Activated naive CD8-positive, alpha-beta T cell treated with anti-CD3 and anti-CD28 coated beads, Interleukin-2, amount 10 ng/mL, durations not matched to agents 7 days and 5 days (primary cell): Measurements from ENCODE around the gene CDADC1. TPM values are rescaled to one million over a fixed set of nuclear protein-coding genes. Genes with fewer than 3 reads are reported as not detected.
A peak's percentile ranks its signal among the peaks of the same experiment; 100 is the strongest.

Experiments used
- ATAC-seq: fragments of 150-1000 bp; cut with Tn5 transposase; one replicate; pipeline ENCODE4 v1.10.0; 2021; ENCODE audit warnings: low read depth, moderate library complexity
- POLR2A ChIA-PET: fragments of 350-600 bp; sonication (Branson Sonifier 250); formaldehyde crosslinking; loops from one replicate; lab custom pipeline; 2021; ENCODE audit warnings: antibody characterized with exemption; lab: Charles Lee
- DNase-seq: peaks from one replicate; pipeline ENCODE4 v3.0.0; 2021
- H3K27ac Mint-ChIP-seq: one replicate; pipeline ENCODE4 v1.8.0; 2022; ENCODE audit warnings: mild to moderate bottlenecking, mixed read lengths
- H3K27me3 Mint-ChIP-seq: one replicate; pipeline ENCODE4 v1.8.0; 2022; ENCODE audit warnings: mild to moderate bottlenecking, moderate library complexity, mixed read lengths
- H3K36me3 Mint-ChIP-seq: one replicate; pipeline ENCODE4 v1.8.0; 2021; ENCODE audit warnings: mild to moderate bottlenecking, mixed read lengths
- H3K4me1 Mint-ChIP-seq: one replicate; pipeline ENCODE4 v1.8.0; 2021; ENCODE audit warnings: mixed read lengths
- H3K4me3 Mint-ChIP-seq: one replicate; pipeline ENCODE4 v1.8.0; 2022; ENCODE audit warnings: mild to moderate bottlenecking, moderate library complexity, mixed read lengths
- H3K9me3 Mint-ChIP-seq: one replicate; pipeline ENCODE4 v1.8.0; 2021; ENCODE audit warnings: mixed read lengths
- total RNA-seq, 2 experiments: library from RNA; stranded (reverse); gene quantifications; one replicate each; pipeline ENCODE4 v1.2.3, GENCODE V29; 2021

CDADC1 gene
- total RNA-seq, 2 experiments from 2014 or later: 14.7 to 17.6 TPM

DNA sequence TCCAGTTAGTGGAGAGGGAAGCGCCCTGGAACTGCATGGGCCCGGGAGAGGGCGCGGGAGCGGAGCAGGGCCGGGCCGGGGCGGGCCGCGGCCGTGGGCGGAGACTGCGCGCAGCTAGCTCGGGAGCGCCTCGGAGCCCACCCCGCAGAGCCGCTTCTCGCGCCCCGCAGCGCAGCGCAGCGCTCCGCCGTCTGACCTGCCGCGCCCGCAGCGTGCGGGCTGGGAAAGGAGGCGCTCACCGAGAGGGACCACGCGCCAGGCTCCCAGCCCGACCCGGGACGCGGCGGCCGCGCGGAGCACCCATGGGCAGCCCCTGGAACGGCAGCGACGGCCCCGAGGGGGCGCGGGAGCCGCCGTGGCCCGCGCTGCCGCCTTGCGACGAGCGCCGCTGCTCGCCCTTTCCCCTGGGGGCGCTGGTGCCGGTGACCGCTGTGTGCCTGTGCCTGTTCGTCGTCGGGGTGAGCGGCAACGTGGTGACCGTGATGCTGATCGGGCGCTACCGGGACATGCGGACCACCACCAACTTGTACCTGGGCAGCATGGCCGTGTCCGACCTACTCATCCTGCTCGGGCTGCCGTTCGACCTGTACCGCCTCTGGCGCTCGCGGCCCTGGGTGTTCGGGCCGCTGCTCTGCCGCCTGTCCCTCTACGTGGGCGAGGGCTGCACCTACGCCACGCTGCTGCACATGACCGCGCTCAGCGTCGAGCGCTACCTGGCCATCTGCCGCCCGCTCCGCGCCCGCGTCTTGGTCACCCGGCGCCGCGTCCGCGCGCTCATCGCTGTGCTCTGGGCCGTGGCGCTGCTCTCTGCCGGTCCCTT, 27.5 kb upstream of the CDADC1 start, which contains the start of gene MLNR:
Gene MLNR, plus strand, starts transcription at position 303 of the 820 bp plus-strand sequence. Its CDS starts 0 bp downstream, at position 303.
- no peaks in the 10 kb centered on the region for H3K9me3 Mint-ChIP-seq
- H3K27me3 Mint-ChIP-seq: peaks cover 69% of the 10 kb centered on the region
- H3K27ac Mint-ChIP-seq: peak within 1 kb of the TSS; percentile 30
- ATAC-seq: peak; percentile 80
- POLR2A ChIA-PET: interaction anchor here (1.2 to 1.3 kb wide), 2 partner anchors 24 to 244 kb away, joined by 3 to 4 read pairs; partner anchors contain the start of gene FNDC3A
- H3K4me3 Mint-ChIP-seq: peak within 1 kb of the TSS; percentile 74
- H3K36me3 Mint-ChIP-seq: no peaks in the 10 kb centered on the region
- DNase-seq: peak; percentile 69
- peaks cover 12% of the 10 kb centered on the region for H3K4me1 Mint-ChIP-seq

DNA sequence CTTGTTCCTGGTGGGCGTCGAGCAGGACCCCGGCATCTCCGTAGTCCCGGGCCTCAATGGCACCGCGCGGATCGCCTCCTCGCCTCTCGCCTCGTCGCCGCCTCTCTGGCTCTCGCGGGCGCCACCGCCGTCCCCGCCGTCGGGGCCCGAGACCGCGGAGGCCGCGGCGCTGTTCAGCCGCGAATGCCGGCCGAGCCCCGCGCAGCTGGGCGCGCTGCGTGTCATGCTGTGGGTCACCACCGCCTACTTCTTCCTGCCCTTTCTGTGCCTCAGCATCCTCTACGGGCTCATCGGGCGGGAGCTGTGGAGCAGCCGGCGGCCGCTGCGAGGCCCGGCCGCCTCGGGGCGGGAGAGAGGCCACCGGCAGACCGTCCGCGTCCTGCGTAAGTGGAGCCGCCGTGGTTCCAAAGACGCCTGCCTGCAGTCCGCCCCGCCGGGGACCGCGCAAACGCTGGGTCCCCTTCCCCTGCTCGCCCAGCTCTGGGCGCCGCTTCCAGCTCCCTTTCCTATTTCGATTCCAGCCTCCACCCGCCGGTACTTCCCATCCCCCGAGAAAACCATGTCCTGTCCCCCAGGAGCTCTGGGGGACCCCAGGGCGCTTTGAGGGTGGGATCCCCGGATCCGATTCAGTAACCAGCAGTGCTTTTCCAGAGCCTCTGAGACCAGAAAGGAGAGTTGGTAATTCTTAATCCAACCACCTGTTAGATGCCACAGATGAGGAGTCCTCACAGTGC, 26.7 kb upstream of the CDADC1 start:
- H3K4me3 Mint-ChIP-seq: peak overlapping the region; percentile 63
- peak; percentile 13 for ATAC-seq
- H3K27me3 Mint-ChIP-seq: peaks cover 73% of the 10 kb centered on the region
- no peak overlapping the region for H3K27ac Mint-ChIP-seq
- POLR2A ChIA-PET: no interaction called here
- no peaks in the 10 kb centered on the region for H3K9me3 Mint-ChIP-seq
- H3K36me3 Mint-ChIP-seq: no peaks in the 10 kb centered on the region
- peak; percentile 44 for DNase-seq
- H3K4me1 Mint-ChIP-seq: peaks cover 10% of the 10 kb centered on the region

GRCh38 chr13:49221590-49221965, 26.1 kb upstream of the CDADC1 start:
- Mint-ChIP-seq H3K4me3 (peak overlapping the region; percentile 54), H3K27ac (no peak overlapping the region), H3K9me3 (no peaks in the 10 kb centered on the region), H3K27me3 (peaks cover 74% of the 10 kb centered on the region), H3K4me1 (peaks cover 8% of the 10 kb centered on the region), H3K36me3 (no peaks in the 10 kb centered on the region)
- POLR2A ChIA-PET: no interaction called here
- ATAC-seq (no peak), DNase-seq (no peak)

DNA sequence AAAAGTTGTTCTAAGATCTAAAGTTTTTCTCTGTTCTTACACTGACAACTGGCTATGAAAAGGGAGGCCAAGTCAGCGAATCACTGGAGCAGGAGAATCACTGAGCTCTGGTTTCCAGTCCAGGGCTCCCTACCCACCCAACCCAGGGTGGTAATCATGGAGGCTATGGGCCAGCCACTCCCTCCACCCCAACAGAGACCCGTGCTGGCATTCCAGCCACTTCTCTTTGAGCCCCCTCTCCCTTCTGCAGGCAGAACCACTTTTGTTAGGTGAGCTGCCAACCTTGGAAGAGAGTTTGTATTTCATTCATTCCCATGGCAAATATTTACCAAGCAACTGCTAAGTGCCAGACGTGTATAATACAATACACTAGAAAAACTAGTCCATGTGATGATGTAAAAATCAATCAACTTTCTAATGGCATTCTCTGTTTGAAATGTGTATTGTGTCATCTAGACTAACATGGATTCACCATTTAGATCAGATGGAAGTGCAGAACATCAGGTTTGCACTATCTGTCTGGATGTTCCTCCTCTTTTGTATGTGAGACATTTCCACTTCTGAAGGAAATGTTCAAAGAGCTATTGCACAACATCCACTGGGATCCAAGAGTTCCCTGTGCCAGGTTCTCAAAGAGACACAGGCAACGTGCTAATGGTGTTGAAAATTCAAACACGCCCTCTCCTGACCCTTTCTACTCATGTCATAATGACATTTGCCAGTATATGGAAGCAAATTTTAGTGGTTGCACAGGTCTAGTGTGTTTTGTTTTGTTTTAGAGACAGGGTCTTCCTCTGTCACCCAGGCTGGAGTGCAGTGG, 22.3 kb upstream of the CDADC1 start:
- Mint-ChIP-seq H3K4me3 (no peak overlapping the region), H3K36me3 (no peaks in the 10 kb centered on the region), H3K27me3 (peaks cover 53% of the 10 kb centered on the region), H3K4me1 (peaks cover 4% of the 10 kb centered on the region), H3K27ac (no peak overlapping the region), H3K9me3 (no peaks in the 10 kb centered on the region)
- DNase-seq: no peak
- ATAC-seq: no peak
- POLR2A ChIA-PET: interaction anchor here (1.3 kb wide), 1 partner anchor 22 kb away, joined by 4 read pairs; the partner anchor contains the start of gene CDADC1

GRCh38 chr13:49226613-49227012, 21.1 kb upstream of the CDADC1 start:
- Mint-ChIP-seq H3K36me3 (no peaks in the 10 kb centered on the region), H3K9me3 (no peaks in the 10 kb centered on the region), H3K4me3 (no peak overlapping the region), H3K27me3 (peaks cover 45% of the 10 kb centered on the region), H3K27ac (no peak overlapping the region), H3K4me1 (peaks cover 1% of the 10 kb centered on the region)
- POLR2A ChIA-PET: no interaction called here
- ATAC-seq (no peak), DNase-seq (no peak)

DNA sequence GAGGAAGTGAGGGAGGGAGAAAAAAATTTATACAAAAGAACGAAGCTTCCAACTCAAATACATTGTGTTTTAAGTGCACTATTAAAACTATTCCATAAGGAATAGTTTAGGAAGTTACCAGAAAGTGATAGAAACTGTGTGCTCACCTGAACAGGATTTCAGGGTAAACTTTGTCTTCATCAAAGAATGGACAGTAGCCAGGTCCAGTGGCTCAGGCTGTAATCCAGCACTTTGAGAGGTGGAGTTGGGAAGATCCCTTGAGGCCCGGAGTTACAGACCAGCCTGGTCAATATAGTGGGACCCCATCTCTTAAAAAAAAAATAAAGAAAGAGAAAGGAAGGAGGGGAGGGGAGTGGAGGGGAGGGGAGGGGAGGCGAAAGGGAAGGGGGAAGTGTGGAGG, 13.0 kb upstream of the CDADC1 start:
- no peaks in the 10 kb centered on the region for H3K4me1 Mint-ChIP-seq
- DNase-seq (no peak), ATAC-seq (no peak)
- no peaks in the 10 kb centered on the region for H3K36me3 Mint-ChIP-seq
- no peak overlapping the region for H3K4me3 Mint-ChIP-seq
- peaks cover 12% of the 10 kb centered on the region for H3K27me3 Mint-ChIP-seq
- H3K9me3 Mint-ChIP-seq: no peaks in the 10 kb centered on the region
- no peak overlapping the region for H3K27ac Mint-ChIP-seq
- POLR2A ChIA-PET: no interaction called here

- H3K4me3 Mint-ChIP-seq: no peak overlapping the region
- H3K27me3 Mint-ChIP-seq: peaks cover 12% of the 10 kb centered on the region
- POLR2A ChIA-PET: no interaction called here
- peaks cover 2% of the 10 kb centered on the region for H3K4me1 Mint-ChIP-seq
- ATAC-seq (no peak), DNase-seq (no peak)
- H3K27ac Mint-ChIP-seq: no peak overlapping the region
- H3K9me3 Mint-ChIP-seq: no peaks in the 10 kb centered on the region
- no peaks in the 10 kb centered on the region for H3K36me3 Mint-ChIP-seq
Observed at GRCh38 chr13:49235856-49236431, 11.8 kb upstream of the CDADC1 start.

- Mint-ChIP-seq H3K27ac (no peak overlapping the region), H3K9me3 (no peaks in the 10 kb centered on the region), H3K4me1 (peaks cover 2% of the 10 kb centered on the region), H3K36me3 (no peaks in the 10 kb centered on the region), H3K27me3 (peaks cover 10% of the 10 kb centered on the region), H3K4me3 (no peak overlapping the region)
- DNase-seq: no peak
- POLR2A ChIA-PET: no interaction called here
- no peak for ATAC-seq
Observed at GRCh38 chr13:49238621-49239020, 9.1 kb upstream of the CDADC1 start.

- peak; percentile 81 for ATAC-seq
- POLR2A ChIA-PET: interaction anchor here (1.0 kb wide), 1 partner anchor 8 kb away, joined by 3 read pairs; no protein-coding TSS in a partner anchor
- no peak for DNase-seq
- Mint-ChIP-seq H3K4me1 (peaks cover 2% of the 10 kb centered on the region), H3K27me3 (peaks cover 18% of the 10 kb centered on the region), H3K4me3 (no peak overlapping the region), H3K9me3 (no peaks in the 10 kb centered on the region), H3K27ac (no peak overlapping the region), H3K36me3 (no peaks in the 10 kb centered on the region)
Observed at GRCh38 chr13:49240017-49240416, 7.7 kb upstream of the CDADC1 start.

- POLR2A ChIA-PET: no interaction called here
Observed at GRCh38 chr13:49241296-49241695, 6.4 kb upstream of the CDADC1 start.

GRCh38 chr13:49245101-49245500, 2.6 kb upstream of the CDADC1 start:
- POLR2A ChIA-PET: interaction anchor here (1.2 to 1.5 kb wide), 2 partner anchors 25 to 199 kb away, joined by 3 to 4 read pairs; partner anchors contain the start of genes CAB39L, MLNR and SETDB2

More at GRCh38 chr13:49241296-49241695, 6.4 kb upstream of the CDADC1 start:
- no peak overlapping the region for H3K27ac Mint-ChIP-seq
- no peak overlapping the region for H3K4me3 Mint-ChIP-seq
- ATAC-seq (no peak), DNase-seq (no peak)
- H3K9me3 Mint-ChIP-seq: no peaks in the 10 kb centered on the region
- H3K36me3 Mint-ChIP-seq: no peaks in the 10 kb centered on the region
- H3K27me3 Mint-ChIP-seq: peaks cover 16% of the 10 kb centered on the region
- H3K4me1 Mint-ChIP-seq: peaks cover 2% of the 10 kb centered on the region

DNA sequence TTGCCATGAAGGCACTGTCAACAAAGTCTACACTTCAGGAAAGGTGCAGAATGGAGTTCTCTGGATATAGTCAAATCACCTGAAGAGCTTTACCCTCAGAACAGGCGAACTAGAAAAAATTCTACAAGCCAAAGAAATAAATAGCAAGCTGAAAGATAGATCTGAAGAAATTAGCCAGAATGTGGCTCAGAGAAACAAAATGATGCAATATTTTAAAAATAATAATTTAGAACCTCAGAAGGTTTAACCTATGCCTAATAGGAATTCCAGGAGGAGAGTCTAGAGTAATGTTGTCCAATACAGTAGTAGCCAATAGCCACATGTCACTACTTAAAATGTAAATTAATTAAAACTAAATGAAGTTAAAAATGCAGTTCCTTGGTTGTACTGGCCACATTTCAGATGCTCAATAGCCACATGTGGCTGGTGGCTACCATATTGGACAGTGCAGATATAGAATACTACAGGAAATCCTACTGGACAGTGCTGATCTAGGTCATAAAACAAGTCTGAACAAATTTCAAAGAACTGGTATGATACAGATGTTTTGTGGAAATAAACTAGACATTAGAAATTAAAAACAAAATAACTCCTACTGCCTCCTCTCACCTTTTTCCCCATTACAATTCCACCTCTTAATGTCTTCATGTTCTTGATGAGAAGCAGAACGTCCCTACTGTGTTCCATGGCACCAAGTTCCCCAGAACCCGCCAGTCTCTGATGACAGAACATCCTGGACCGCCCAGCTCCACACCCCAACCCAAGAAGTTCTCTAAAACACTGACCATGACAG, 679 bp upstream of the CDADC1 start:
- Mint-ChIP-seq H3K9me3 (no peaks in the 10 kb centered on the region), H3K27me3 (peaks cover 7% of the 10 kb centered on the region), H3K4me1 (peaks cover 16% of the 10 kb centered on the region), H3K36me3 (peaks cover 8% of the 10 kb centered on the region), H3K27ac (peak overlapping the region; percentile 98), H3K4me3 (peak overlapping the region; percentile 97)
- POLR2A ChIA-PET: interaction anchor here (0.9 to 2.8 kb wide), 5 partner anchors 11 to 249 kb away, joined by 4 to 20 read pairs (median 4); partner anchors contain the start of genes CAB39L, PHF11 and SETDB2
- DNase-seq (no peak), ATAC-seq (peak; percentile 18)

More at GRCh38 chr13:49245101-49245500, 2.6 kb upstream of the CDADC1 start:
- peaks cover 4% of the 10 kb centered on the region for H3K36me3 Mint-ChIP-seq
- no peaks in the 10 kb centered on the region for H3K9me3 Mint-ChIP-seq
- DNase-seq (no peak), ATAC-seq (no peak)
- H3K4me1 Mint-ChIP-seq: peaks cover 14% of the 10 kb centered on the region
- H3K27ac Mint-ChIP-seq: no peak overlapping the region
- peaks cover 7% of the 10 kb centered on the region for H3K27me3 Mint-ChIP-seq
- no peak overlapping the region for H3K4me3 Mint-ChIP-seq
